HG03196 (cell line): Measurements from ENCODE around the gene TMEM98.
"Not testable (repeated sequence)": the region's sequence is repeated elsewhere in the genome, so short reads cannot be mapped to it uniquely, and the experiment has no call there.

Experiments
- ATAC-seq: cut with Tn5 transposase; IDR thresholded peaks from one replicate; pipeline ENCODE4 v1.9.1; 2021; ENCODE audit not compliant: unreplicated experiment

TMEM98 gene

GRCh38 chr17:32976605-32977004 is 48.7 kb downstream of the TMEM98 start:
- no peak for ATAC-seq

GRCh38 chr17:32980230-32980629 is 52.3 kb downstream of the TMEM98 start:
- no peak for ATAC-seq

- not testable (repeated sequence) for ATAC-seq
Measured at GRCh38 chr17:32981611-32982010, 53.7 kb downstream of the TMEM98 start.

- ATAC-seq, result no peak
Measured at GRCh38 chr17:32985050-32985756, 57.2 kb downstream of the TMEM98 start.

GRCh38 chr17:32987453-32987805 is 59.5 kb downstream of the TMEM98 start:
- not testable (repeated sequence) for ATAC-seq

- not testable (repeated sequence) for ATAC-seq
Measured at GRCh38 chr17:32987868-32988267, 59.9 kb downstream of the TMEM98 start.

- ATAC-seq, result no peak
Measured at GRCh38 chr17:32988481-32989101, 60.6 kb downstream of the TMEM98 start.

- ATAC-seq, result no peak
Measured at GRCh38 chr17:32992321-32993033, 64.5 kb downstream of the TMEM98 start.

- ATAC-seq, result no peak
Measured at GRCh38 chr17:32993977-32994376, 66.0 kb downstream of the TMEM98 start.
